PC-3 (cell line): ENCODE results near the gene PRR5L.

Experiments
- CTCF ChIP-seq: fragments of 300-600 bp; sonication (generic); conservative IDR thresholded peaks from 2 replicates; pipeline ENCODE4 v1.5.1; 2017; ENCODE audit warnings: antibody characterized with exemption, low read depth, mild to moderate bottlenecking, low read length
- EZH2 ChIP-seq: fragments of 300-600 bp; sonication (generic); IDR thresholded peaks from one replicate; pipeline ENCODE4 v1.6.1; 2017; ENCODE audit warnings: antibody characterized with exemption, mild to moderate bottlenecking, low read length; ENCODE audit not compliant: unreplicated experiment
- EZH2phosphoT487 ChIP-seq: fragments of 300-600 bp; sonication (generic); IDR thresholded peaks from 2 replicates; pipeline ENCODE4 v1.6.1; 2018; ENCODE audit warnings: mild to moderate bottlenecking, antibody characterized with exemption, low read length, borderline replicate concordance

GRCh38 chr11:36309779-36310178 lies 13.7 kb downstream of the PRR5L start:
- TF ChIP-seq EZH2 (no peak), CTCF (no peak), EZH2phosphoT487 (no peak)
